Left lung (tissue), 10 donors: Measurements from ENCODE around the gene DHX40. TPM values are rescaled to one million over a fixed set of nuclear protein-coding genes. Genes with fewer than 3 reads are reported as not detected.

ENCODE experiments used
- ATAC-seq: fragments of 200-7000 bp; cut with Tn5 transposase; one replicate; pipeline ENCODE4 v1.9.1; 2020; ENCODE audit warnings: moderate library complexity
- DNase-seq, 4 donors: peaks; one replicate each; pipeline ENCODE4 v3.0.0-alpha.2; 2013 to 2020
- H3K27ac ChIP-seq, 2 donors: fragments of 200-600 bp; sonication (generic) in 1 of 2; one replicate each; pipeline versions ENCODE4 v1.5.0 to v1.8.0; 2020 to 2021
- H3K27me3 ChIP-seq, 2 donors: fragments of 200-600 bp; sonication (generic) in 1 of 2; one replicate each; pipeline versions ENCODE4 v1.5.0 to v1.8.0; 2020 to 2021
- H3K36me3 ChIP-seq, 2 donors: fragments of 200-600 bp; sonication (generic) in 1 of 2; one replicate each; pipeline versions ENCODE4 v1.5.0 to v1.8.0; 2020 to 2021
- H3K4me1 ChIP-seq, 2 donors: fragments of 200-600 bp; one replicate each; pipeline ENCODE4 v1.8.0; 2021
- H3K4me3 ChIP-seq, 2 donors: fragments of 200-600 bp; sonication (generic) in 1 of 2; one replicate each; pipeline versions ENCODE4 v1.5.0 to v1.8.0; 2020 to 2021; ENCODE audit warnings: mild to moderate bottlenecking in 1 of 2
- H3K9me3 ChIP-seq, 2 donors: fragments of 200-600 bp; sonication (generic) in 1 of 2; one replicate each; pipeline versions ENCODE4 v1.5.0 to v1.8.0; 2020 to 2021
- CTCF ChIP-seq, 2 donors: fragments of 200-600 bp; sonication (generic) in 1 of 2; IDR thresholded peaks; one replicate each; pipeline versions ENCODE4 v1.5.0 to v1.8.0; 2021; ENCODE audit warnings: antibody characterized with exemption in 2 of 2
- intact Hi-C, 2 donors: fragments of 100-400 bp; cut with DNase I; formaldehyde crosslinking; loops; one replicate each; pipeline versions ENCODE4 v1.11.2 to v1.14.2; 2022
- polyA plus RNA-seq, 6 donors: library from polyadenylated mRNA; unstranded; fragments of 120-200 nt; gene quantifications; one replicate each; pipeline ENCODE4 v1.2.1, GENCODE V29; 2013; ENCODE audit not compliant: insufficient read length in 6 of 6
- total RNA-seq, 2 donors: library from RNA; stranded (reverse); fragmentation: NEBNext Ultra II Directional; extraction: Animal tissue kit (Norgen Biotek cat#: 25700); gene quantifications; one replicate each; pipeline ENCODE4 v1.2.1, GENCODE V29; 2021
- donor health status: DM: no; HTN: yes; CAD: no.
- donor health status: DM: no; HTN: no; CAD: no.

Gene DHX40
- total and polyA plus RNA-seq, 8 donors = 23.9 to 96.7 (median 74.8) TPM

- intact Hi-C loops = no loop called here
- no peaks in the 10 kb centered on the region for H3K4me1 ChIP-seq
- no peak for TF ChIP-seq CTCF (IDR thresholded peaks at IDR 0.05)
- DNase-seq (no peak), ATAC-seq (no peak)
- no peaks in the 10 kb centered on the region for H3K36me3 ChIP-seq
- H3K9me3 ChIP-seq = no peaks in the 10 kb centered on the region
- H3K27ac ChIP-seq = no peak overlapping the region
- no peaks in the 10 kb centered on the region for H3K27me3 ChIP-seq
- no peak overlapping the region for H3K4me3 ChIP-seq
Measured at GRCh38 chr17:59527325-59527917, 38.0 kb upstream of the DHX40 start.

- DNase-seq = no peak
- TF ChIP-seq CTCF (IDR thresholded peaks at IDR 0.05) = no peak
- no peak overlapping the region for H3K4me3 ChIP-seq
- no peaks in the 10 kb centered on the region for H3K4me1 ChIP-seq
- no peaks in the 10 kb centered on the region for H3K27me3 ChIP-seq
- H3K9me3 ChIP-seq = no peaks in the 10 kb centered on the region
- intact Hi-C loops = no loop called here
- H3K27ac ChIP-seq = no peak overlapping the region
- ATAC-seq = no peak
- H3K36me3 ChIP-seq = no peaks in the 10 kb centered on the region
Measured at GRCh38 chr17:59527931-59528330, 37.5 kb upstream of the DHX40 start.

- no peaks in the 10 kb centered on the region for H3K27me3 ChIP-seq
- H3K4me3 ChIP-seq = no peak overlapping the region
- no peaks in the 10 kb centered on the region for H3K36me3 ChIP-seq
- intact Hi-C loops = no loop called here
- H3K9me3 ChIP-seq = no peaks in the 10 kb centered on the region
- DNase-seq (no peak), ATAC-seq (no peak)
- no peak for TF ChIP-seq CTCF (IDR thresholded peaks at IDR 0.05)
- H3K27ac ChIP-seq = no peak overlapping the region
- H3K4me1 ChIP-seq = peaks cover 0 to 7% of the 10 kb centered on the region in 2 donors
Measured at GRCh38 chr17:59530531-59530930, 34.9 kb upstream of the DHX40 start.

GRCh38 chr17:59533694-59534093, 31.7 kb upstream of the DHX40 start:
- no peak for TF ChIP-seq CTCF (IDR thresholded peaks at IDR 0.05)
- no peaks in the 10 kb centered on the region for H3K36me3 ChIP-seq
- no peaks in the 10 kb centered on the region for H3K27me3 ChIP-seq
- H3K27ac ChIP-seq = no peak overlapping the region
- no peak for DNase-seq
- no peak for ATAC-seq
- H3K9me3 ChIP-seq = no peaks in the 10 kb centered on the region
- no peak overlapping the region for H3K4me3 ChIP-seq
- intact Hi-C loops = no loop called here
- H3K4me1 ChIP-seq = peaks cover 0 to 7% of the 10 kb centered on the region in 2 donors

- H3K9me3 ChIP-seq = no peaks in the 10 kb centered on the region
- DNase-seq (no peak), ATAC-seq (no peak)
- no peaks in the 10 kb centered on the region for H3K27me3 ChIP-seq
- H3K27ac ChIP-seq = no peak overlapping the region
- H3K36me3 ChIP-seq = no peaks in the 10 kb centered on the region
- intact Hi-C loops = no loop called here
- H3K4me1 ChIP-seq = peaks cover 0 to 7% of the 10 kb centered on the region in 2 donors
- TF ChIP-seq CTCF (IDR thresholded peaks at IDR 0.05) = no peak
- no peak overlapping the region for H3K4me3 ChIP-seq
Measured at GRCh38 chr17:59534583-59534982, 30.8 kb upstream of the DHX40 start.
